ENCODE measurements around the gene PDE1A. TPM values are rescaled to one million over a fixed set of nuclear protein-coding genes. Genes with fewer than 3 reads are reported as not detected.

The PDE1A gene
- polyA plus RNA-seq, 2 of the 4 experiments (the other 2 are of a cell fraction): 0.28 to 3.2 TPM

GRCh38 chr2:182148344-182148743 is 278.5 kb downstream of the PDE1A start:
- no peak for ATAC-seq
- no peak overlapping the region for H3K27ac ChIP-seq
- FAIRE-seq: no peak
- ChIA-PET CTCF (no interaction called here), POLR2A (no interaction called here)
- DNase-seq (ENCODE audit: low read depth in 1 of 2, low spot score in 1 of 2): no peak
- H3K4me3 ChIP-seq: no peak overlapping the region
- no peak overlapping the region for H3K4me2 ChIP-seq
- H3K4me1 ChIP-seq: no peaks in the 10 kb centered on the region
- no peaks in the 10 kb centered on the region for H3K9me3 ChIP-seq
- WGBS (ENCODE audit: missing lambda C conversion rate): 30% methylated on average over 2 of the region's 2 CpGs
- TF ChIP-seq E2F6 (IDR thresholded peaks at IDR 0.05; ENCODE audit: borderline replicate concordance, low read depth): no peak
- TF ChIP-seq SREBF2 (IDR thresholded peaks at IDR 0.05): no peak
- TF ChIP-seq HMGXB4 (CRISPR knock-in tag; IDR thresholded peaks at IDR 0.05; ENCODE audit: borderline replicate concordance): no peak

- TF ChIP-seq RCOR1 (IDR thresholded peaks at IDR 0.05; ENCODE audit: low read depth, low read length) (no peak), HOXA7 (CRISPR knock-in tag; IDR thresholded peaks at IDR 0.05) (no peak), ZC3H11A (IDR thresholded peaks at IDR 0.05) (no peak), NPAS2 (CRISPR knock-in tag; IDR thresholded peaks at IDR 0.05; ENCODE audit: borderline replicate concordance) (no peak), GATA3 (IDR thresholded peaks at IDR 0.05; ENCODE audit: borderline replicate concordance) (no peak)
- no peak overlapping the region for H3K4me2 ChIP-seq
- CTCF ChIA-PET: no interaction called here
- POLR2A ChIA-PET: no interaction called here
- WGBS (ENCODE audit: missing lambda C conversion rate): 39% methylated on average over 1 of the region's 1 CpG
- DNase-seq (ENCODE audit: low read depth in 1 of 2, low spot score in 1 of 2) (no peak), FAIRE-seq (no peak), ATAC-seq (no peak)
- no peak overlapping the region for H3K4me3 ChIP-seq
- no peaks in the 10 kb centered on the region for H3K4me1 ChIP-seq
- H3K9me3 ChIP-seq: no peaks in the 10 kb centered on the region
- H3K27ac ChIP-seq: no peak overlapping the region
These were observed 282.1 kb downstream of the PDE1A start for GRCh38 chr2:182144776-182145165.

GRCh38 chr2:182144041-182144775 is 282.6 kb downstream of the PDE1A start:
- Histone ChIP-seq H3K4me3 (no peak overlapping the region), H3K4me1 (no peaks in the 10 kb centered on the region), H3K9me3 (no peaks in the 10 kb centered on the region), H3K27ac (no peak overlapping the region), H3K4me2 (no peak overlapping the region)
- WGBS (ENCODE audit: missing lambda C conversion rate): 58% methylated on average over 7 of the region's 7 CpGs
- CTCF ChIA-PET: no interaction called here
- ATAC-seq (no peak), DNase-seq (ENCODE audit: low read depth in 1 of 2, low spot score in 1 of 2) (no peak), FAIRE-seq (no peak)
- POLR2A ChIA-PET: no interaction called here
- TF ChIP-seq SREBF2 (IDR thresholded peaks at IDR 0.05): no peak
- no peak for TF ChIP-seq HMGXB4 (CRISPR knock-in tag; IDR thresholded peaks at IDR 0.05; ENCODE audit: borderline replicate concordance)
- no peak for TF ChIP-seq BCL3 (IDR thresholded peaks at IDR 0.05)
- TF ChIP-seq HES2 (IDR thresholded peaks at IDR 0.05): no peak
- TF ChIP-seq E2F6 (IDR thresholded peaks at IDR 0.05; ENCODE audit: borderline replicate concordance, low read depth): no peak
- TF ChIP-seq ELK1 (IDR thresholded peaks at IDR 0.05; ENCODE audit: low read depth, low read length): no peak
- TF ChIP-seq RFX5 (IDR thresholded peaks at IDR 0.05): no peak
- no peak for TF ChIP-seq HOXB5 (CRISPR knock-in tag; IDR thresholded peaks at IDR 0.05)
- no peak for TF ChIP-seq HDAC2 (IDR thresholded peaks at IDR 0.05)
- TF ChIP-seq KDM1A (IDR thresholded peaks at IDR 0.05; ENCODE audit: low read depth): no peak
- no peak for TF ChIP-seq HOXB13 (CRISPR knock-in tag; IDR thresholded peaks at IDR 0.05; ENCODE audit: low read depth)
- TF ChIP-seq CTCF (IDR thresholded peaks at IDR 0.05): no peak
- no peak for TF ChIP-seq CEBPB (IDR thresholded peaks at IDR 0.05)
- no peak for TF ChIP-seq ZFP36 (IDR thresholded peaks at IDR 0.05; ENCODE audit: borderline replicate concordance, partially characterized antibody)
- no peak for TF ChIP-seq CBX8 (IDR thresholded peaks at IDR 0.05)
- no peak for TF ChIP-seq FOSB (CRISPR knock-in tag; IDR thresholded peaks at IDR 0.05)
- TF ChIP-seq ESRRA (IDR thresholded peaks at IDR 0.05; ENCODE audit: borderline replicate concordance, low read length): no peak
- TF ChIP-seq POLR2AphosphoS2 (conservative IDR thresholded peaks at IDR 0.05; ENCODE audit: low read length): no peak
- no peak for TF ChIP-seq ZC3H11A (IDR thresholded peaks at IDR 0.05)

Measured in A549 (cell line).